Heart right ventricle (tissue), 16 donors: ENCODE measurements around the gene MT1H. TPM values are rescaled to one million over a fixed set of nuclear protein-coding genes. Genes with fewer than 3 reads are reported as not detected.
"Not testable (repeated sequence)": the region's sequence is repeated elsewhere in the genome, so short reads cannot be mapped to it uniquely, and the experiment has no call there.

ENCODE experiments used
- ATAC-seq, 8 donors: fragments of 200-7000 bp; cut with Tn5 transposase; one replicate each; pipeline ENCODE4 v1.9.1; 2020; ENCODE audit warnings: mild to moderate bottlenecking in 8 of 8, moderate library complexity in 8 of 8, moderate number of reproducible peaks in 1 of 8
- DNase-seq, 2 donors: peaks; one replicate each; pipeline ENCODE4 v3.0.0-alpha.2; 2020
- H3K27ac ChIP-seq, 10 donors: fragments of 200-600 bp; sonication (generic) in 2 of 10; one replicate each; pipeline versions ENCODE4 v1.5.0 to v1.8.0; 2020 to 2022; ENCODE audit warnings: mild to moderate bottlenecking in 3 of 10
- H3K27me3 ChIP-seq, 7 donors: fragments of 200-600 bp; one replicate each; pipeline ENCODE4 v1.8.0; 2021 to 2022; ENCODE audit warnings: mild to moderate bottlenecking in 2 of 7
- H3K36me3 ChIP-seq, 9 donors: fragments of 200-600 bp; sonication (generic) in 1 of 9; one replicate each; pipeline versions ENCODE4 v1.5.0 to v1.8.0; 2020 to 2022; ENCODE audit warnings: mild to moderate bottlenecking in 2 of 9
- H3K4me1 ChIP-seq, 9 donors: fragments of 200-600 bp; sonication (generic) in 1 of 9; one replicate each; pipeline versions ENCODE4 v1.5.0 to v1.8.0; 2020 to 2022; ENCODE audit warnings: mild to moderate bottlenecking in 4 of 9
- H3K4me3 ChIP-seq, 10 donors: fragments of 200-600 bp; sonication (generic) in 2 of 10; one replicate each; pipeline versions ENCODE4 v1.5.0 to v1.8.0; 2020 to 2022; ENCODE audit warnings: mild to moderate bottlenecking in 7 of 10, moderate library complexity in 2 of 10
- H3K9me3 ChIP-seq, 11 donors: fragments of 200-600 bp in 10 of 11; sonication (generic) in 2 of 11; one replicate each; pipeline versions ENCODE4 v1.5.0 to v1.8.0; 2013 to 2022; ENCODE audit warnings: mild to moderate bottlenecking in 2 of 11, control low read depth in 1 of 11, moderate library complexity in 1 of 11
- WGBS, 2 donors: extraction: QIAGEN DNeasy Blood & Tissue Kit; methylation state at CpG; one replicate each; pipeline ENCODE4 v1.1.7; 2013; ENCODE audit warnings: inconsistent platforms in 1 of 2; 5-methylcytosine and 5-hydroxymethylcytosine counted together
- intact Hi-C, 10 donors: fragments of 100-400 bp; cut with DNase I; formaldehyde crosslinking; loops; one replicate each; pipeline versions ENCODE4 v1.11.1 to v1.14.2; 2022
- polyA plus RNA-seq, 2 donors: library from polyadenylated mRNA; stranded (reverse); fragments of 200-250 nt; gene quantifications; one replicate each; pipeline ENCODE4 v1.2.3, GENCODE V29; 2013
- total RNA-seq, 10 donors: library from RNA; stranded (reverse); fragmentation: NEBNext Ultra II Directional in 3 of 10; extraction: Animal tissue kit (Norgen Biotek cat#: 25700) in 3 of 10; gene quantifications; one replicate each; pipeline versions ENCODE4 v1.2.1 to v1.2.4, GENCODE V29; 2021 to 2023
- TF ChIP-seq, protein P1 (sequence below), 9 donors: fragments of 200-600 bp; sonication (generic) in 2 of 9; IDR thresholded peaks; one replicate each; pipeline versions ENCODE4 v1.5.0 to v1.8.0; 2021 to 2022; ENCODE audit warnings: antibody characterized with exemption in 9 of 9, mild to moderate bottlenecking in 5 of 9, moderate library complexity in 1 of 9
- donor health status: Arrhythmogenic right ventricular cardiomyopathy.
- donor health status: ischemic (EF 13 %, LVEDD 7.1; RV severe dilation, severe dysfunction).
- donor health status: healthy with polysubstance abuse.
- donor health status: DM: no; HTN: yes; CAD: no.
- donor health status: DM: no; HTN: no; CAD: no.
- donor health status: ischemic (EF 25% LVEDD 6.9; RV normal size, moderate dysfunction).
- donor health status: ischemic (EF 25% LVEDD 5.7; RV mildly dilated, moderate dysfunction).
- donor health status: healthy.
- donor health status: DM: yes; HTN: yes; CAD: no.
- donor health status: Ischemic cardiomyopathy.
- donor health status: ischemic (EF 35%, LVEDD 5.7; RV mildly dilated, moderate dysfunction).
- donor health status: nonischemic (EF 11% LVEDD 7.7; RV severe dilation, severe dysfunction).
- donor health status: DM: yes; HTN: yes; CAD: no.
- donor health status: PGD.
- donor health status: ischemic (EF 29% LVEDD 5.4; RV normal size, mild dysfunction).
- donor health status: nonischemic (EF 23%, LVEDD 6.1; RV moderate dilation, normal function).

MT1H gene
- total and polyA plus RNA-seq, 12 donors: 2.4 TPM; not detected in 11

- no peak for DNase-seq
- TF ChIP-seq, protein P1, sequence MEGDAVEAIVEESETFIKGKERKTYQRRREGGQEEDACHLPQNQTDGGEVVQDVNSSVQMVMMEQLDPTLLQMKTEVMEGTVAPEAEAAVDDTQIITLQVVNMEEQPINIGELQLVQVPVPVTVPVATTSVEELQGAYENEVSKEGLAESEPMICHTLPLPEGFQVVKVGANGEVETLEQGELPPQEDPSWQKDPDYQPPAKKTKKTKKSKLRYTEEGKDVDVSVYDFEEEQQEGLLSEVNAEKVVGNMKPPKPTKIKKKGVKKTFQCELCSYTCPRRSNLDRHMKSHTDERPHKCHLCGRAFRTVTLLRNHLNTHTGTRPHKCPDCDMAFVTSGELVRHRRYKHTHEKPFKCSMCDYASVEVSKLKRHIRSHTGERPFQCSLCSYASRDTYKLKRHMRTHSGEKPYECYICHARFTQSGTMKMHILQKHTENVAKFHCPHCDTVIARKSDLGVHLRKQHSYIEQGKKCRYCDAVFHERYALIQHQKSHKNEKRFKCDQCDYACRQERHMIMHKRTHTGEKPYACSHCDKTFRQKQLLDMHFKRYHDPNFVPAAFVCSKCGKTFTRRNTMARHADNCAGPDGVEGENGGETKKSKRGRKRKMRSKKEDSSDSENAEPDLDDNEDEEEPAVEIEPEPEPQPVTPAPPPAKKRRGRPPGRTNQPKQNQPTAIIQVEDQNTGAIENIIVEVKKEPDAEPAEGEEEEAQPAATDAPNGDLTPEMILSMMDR (IDR thresholded peaks at IDR 0.05): no peak
- no peak overlapping the region for H3K27ac ChIP-seq
- no peaks in the 10 kb centered on the region for H3K36me3 ChIP-seq
- H3K4me3 ChIP-seq: peak overlapping the region in 1 of 10 donors; percentile 12
- intact Hi-C loops: no loop called here
- H3K27me3 ChIP-seq: peaks cover 6 to 98% (median 74%) of the 10 kb centered on the region in 7 donors
- ATAC-seq: no peak
- H3K4me1 ChIP-seq: peaks cover 0 to 23% (median 16%) of the 10 kb centered on the region in 9 donors
- H3K9me3 ChIP-seq: no peaks in the 10 kb centered on the region
- 15 to 20% methylated on average over 19 of the region's 19 CpGs for WGBS, 2 donors
Measured at GRCh38 chr16:56669840-56670619, 416 bp downstream of the MT1H start.

DNA sequence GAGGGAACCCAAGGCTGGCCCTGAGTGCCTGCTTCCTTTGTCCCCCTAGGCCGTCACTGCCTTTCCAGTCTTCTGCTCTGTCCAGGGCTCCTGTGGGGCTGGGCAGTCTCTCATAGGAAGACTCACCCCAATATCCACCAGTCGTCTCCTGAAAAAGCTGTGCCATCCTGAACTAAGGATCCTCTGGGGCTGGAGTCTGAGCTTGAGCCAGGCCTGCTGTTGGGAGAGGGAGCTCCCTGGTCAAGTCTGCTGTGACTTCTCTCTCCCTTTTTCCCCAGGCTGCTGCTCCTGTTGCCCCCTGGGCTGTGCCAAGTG lies 963 bp downstream of the MT1H start:
- Histone ChIP-seq H3K27ac (no peak overlapping the region), H3K9me3 (no peaks in the 10 kb centered on the region), H3K36me3 (no peaks in the 10 kb centered on the region), H3K27me3 (peaks cover 6 to 98% (median 74%) of the 10 kb centered on the region in 7 donors), H3K4me3 (no peak overlapping the region), H3K4me1 (peaks cover 0 to 24% (median 16%) of the 10 kb centered on the region in 9 donors)
- no peak for DNase-seq
- no peak for ATAC-seq
- WGBS, 2 donors: 36 to 55% methylated on average over 2 of the region's 2 CpGs
- intact Hi-C loops: no loop called here
- TF ChIP-seq, protein P1 (IDR thresholded peaks at IDR 0.05): no peak

DNA sequence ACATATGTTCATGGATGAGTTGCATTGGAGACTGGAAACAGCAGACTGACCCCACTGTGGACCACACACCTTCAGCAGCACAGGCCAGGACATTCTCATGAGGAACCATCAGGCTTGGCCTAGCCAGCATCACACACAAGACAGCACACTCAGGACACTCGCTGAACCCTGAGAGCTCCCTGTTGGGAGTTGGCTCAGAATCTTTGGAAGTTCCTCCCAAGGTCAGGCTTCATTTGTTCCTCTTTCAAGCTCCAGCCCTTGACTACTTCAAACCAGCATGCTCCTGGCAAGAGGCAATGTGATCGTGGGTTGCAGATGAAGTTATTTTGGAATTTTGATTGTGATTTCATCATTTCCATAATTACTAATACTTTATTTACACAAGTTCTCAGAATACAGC lies 2.1 kb downstream of the MT1H start:
- WGBS, 2 donors: 60 to 74% methylated on average over 2 of the region's 2 CpGs
- H3K4me1 ChIP-seq: peaks cover 0 to 32% (median 16%) of the 10 kb centered on the region in 9 donors

DNA sequence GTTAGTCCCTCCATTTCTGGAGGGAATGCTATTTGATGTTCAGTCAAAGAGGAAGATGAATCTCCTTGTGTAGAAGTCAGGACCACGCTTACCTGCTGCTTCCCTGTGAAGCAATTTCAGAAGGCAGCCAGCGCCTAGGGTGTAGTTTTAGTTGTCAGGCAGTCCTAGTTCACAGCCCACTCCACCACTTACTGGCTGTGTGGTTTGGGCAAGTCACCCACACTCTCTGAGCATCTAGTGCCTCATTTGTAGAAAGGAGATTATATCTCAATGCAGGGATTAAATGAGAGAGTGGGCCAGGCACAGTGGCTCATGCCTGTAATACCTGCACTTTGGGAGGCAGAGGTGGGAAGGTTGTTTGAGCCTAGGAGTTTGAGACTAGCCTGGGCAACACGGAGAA lies 2.6 kb downstream of the MT1H start:
- not testable (repeated sequence) for H3K36me3 ChIP-seq, DNase-seq, H3K27ac ChIP-seq, H3K9me3 ChIP-seq, H3K4me3 ChIP-seq, ATAC-seq
- Histone ChIP-seq H3K27me3 (peaks cover 6 to 97% (median 69%) of the 10 kb centered on the region in 7 donors), H3K4me1 (peaks cover 0 to 32% (median 16%) of the 10 kb centered on the region in 9 donors)
- intact Hi-C loops: loop anchor here in 1 of 10 donors (2.0 kb wide), 1 partner anchor 31 kb away; no protein-coding TSS in a partner anchor
- WGBS, 2 donors: 72 to 94% methylated on average over 3 of the region's 3 CpGs

More for the DNA sequence above, 2.1 kb downstream of the MT1H start:
- H3K27ac ChIP-seq, ATAC-seq, H3K9me3 ChIP-seq, H3K4me3 ChIP-seq, DNase-seq, H3K36me3 ChIP-seq: not testable (repeated sequence)
- intact Hi-C loops: loop anchor here in 1 of 10 donors (2.0 kb wide), 1 partner anchor 31 kb away; no protein-coding TSS in a partner anchor
- H3K27me3 ChIP-seq: peaks cover 6 to 98% (median 73%) of the 10 kb centered on the region in 7 donors

DNA sequence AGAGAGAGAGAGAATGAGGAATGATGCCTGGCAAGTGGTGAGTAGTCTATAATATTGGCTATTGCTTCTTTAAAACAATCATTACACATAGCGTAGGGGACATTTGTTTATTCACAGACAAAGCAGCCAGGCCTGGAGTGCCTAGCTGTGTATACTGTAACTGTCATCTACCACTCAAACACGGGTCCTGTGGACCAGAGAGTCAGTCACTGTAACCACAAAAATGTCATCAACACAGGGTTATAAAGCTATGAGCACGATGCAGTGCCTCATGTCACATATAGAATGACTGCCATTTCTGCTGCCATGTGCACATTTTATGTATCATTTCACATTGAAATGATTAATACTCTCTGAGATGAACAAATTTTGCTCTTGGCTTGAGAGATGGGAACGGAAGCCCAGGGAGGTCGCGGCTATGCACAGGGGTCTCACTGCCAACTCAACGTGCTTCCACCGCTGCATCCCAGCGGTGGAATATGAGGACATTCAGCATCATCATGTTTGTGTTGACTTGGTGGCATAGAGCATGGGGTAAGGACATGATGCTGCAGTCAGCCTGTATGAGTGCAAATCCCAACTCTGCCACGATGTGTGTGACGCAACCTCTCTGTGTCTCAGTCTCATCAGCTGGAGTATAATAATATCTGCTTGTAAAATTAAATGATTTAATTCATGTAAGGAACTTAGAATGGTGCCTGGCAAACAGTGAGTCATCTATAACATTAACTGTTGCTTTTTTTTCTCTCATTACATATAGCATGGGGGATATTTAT lies 3.3 kb downstream of the MT1H start:
- TF ChIP-seq, protein P1 (IDR thresholded peaks at IDR 0.05): no peak
- WGBS, 2 donors: 88 to 91% methylated on average over 11 of the region's 11 CpGs
- H3K27me3 ChIP-seq: peaks cover 6 to 89% (median 62%) of the 10 kb centered on the region in 7 donors
- H3K36me3 ChIP-seq: no peaks in the 10 kb centered on the region
- H3K4me3 ChIP-seq: no peak overlapping the region
- no peak overlapping the region for H3K27ac ChIP-seq
- intact Hi-C loops: loop anchor here in 1 of 10 donors (2.0 kb wide), 1 partner anchor 30 kb away; no protein-coding TSS in a partner anchor
- H3K4me1 ChIP-seq: peaks cover 0 to 25% (median 14%) of the 10 kb centered on the region in 9 donors
- no peak for ATAC-seq
- DNase-seq: no peak
- H3K9me3 ChIP-seq: no peaks in the 10 kb centered on the region
